Measurements from ENCODE around the gene MIPOL1.

Gene MIPOL1

GRCh38 chr14:37490607-37491006, 292.9 kb downstream of the MIPOL1 start:
- no peak for TF ChIP-seq CTCF (IDR thresholded peaks at IDR 0.05; ENCODE audit: insufficient read depth, low read length, poor library complexity, severe bottlenecking)
- H3K27me3 ChIP-seq (replicated peaks; ENCODE audit: control insufficient read depth, insufficient read depth, low read length): no peaks in the 10 kb centered on the region
- no peak for DNase-seq (ENCODE audit: extremely low read depth, insufficient read length)
- H3K36me3 ChIP-seq (ENCODE audit: control insufficient read depth, insufficient read depth, low read length): no peaks in the 10 kb centered on the region
- no peak overlapping the region for H3K4me3 ChIP-seq (replicated peaks; ENCODE audit: low read depth, low read length)

- no peak overlapping the region for H3K4me3 ChIP-seq (replicated peaks; ENCODE audit: low read depth, low read length)
- no peak for TF ChIP-seq CTCF (IDR thresholded peaks at IDR 0.05; ENCODE audit: insufficient read depth, low read length, poor library complexity, severe bottlenecking)
- H3K36me3 ChIP-seq (ENCODE audit: control insufficient read depth, insufficient read depth, low read length): no peaks in the 10 kb centered on the region
- no peak for DNase-seq (ENCODE audit: extremely low read depth, insufficient read length)
- no peaks in the 10 kb centered on the region for H3K27me3 ChIP-seq (replicated peaks; ENCODE audit: control insufficient read depth, insufficient read depth, low read length)
Observed at GRCh38 chr14:37491076-37491475, 293.3 kb downstream of the MIPOL1 start.

- no peak overlapping the region for H3K4me3 ChIP-seq (replicated peaks; ENCODE audit: low read depth, low read length)
- TF ChIP-seq CTCF (IDR thresholded peaks at IDR 0.05; ENCODE audit: insufficient read depth, low read length, poor library complexity, severe bottlenecking): no peak
- no peaks in the 10 kb centered on the region for H3K36me3 ChIP-seq (ENCODE audit: control insufficient read depth, insufficient read depth, low read length)
- no peaks in the 10 kb centered on the region for H3K27me3 ChIP-seq (replicated peaks; ENCODE audit: control insufficient read depth, insufficient read depth, low read length)
- DNase-seq (ENCODE audit: extremely low read depth, insufficient read length): no peak
Observed at GRCh38 chr14:37493606-37494005, 295.9 kb downstream of the MIPOL1 start.

GRCh38 chr14:37497422-37497821, 299.7 kb downstream of the MIPOL1 start:
- no peak for DNase-seq (ENCODE audit: extremely low read depth, insufficient read length)
- no peak for TF ChIP-seq CTCF (IDR thresholded peaks at IDR 0.05; ENCODE audit: insufficient read depth, low read length, poor library complexity, severe bottlenecking)
- Histone ChIP-seq H3K27me3 (replicated peaks; ENCODE audit: control insufficient read depth, insufficient read depth, low read length) (no peaks in the 10 kb centered on the region), H3K4me3 (replicated peaks; ENCODE audit: low read depth, low read length) (no peak overlapping the region), H3K36me3 (ENCODE audit: control insufficient read depth, insufficient read depth, low read length) (no peaks in the 10 kb centered on the region)

- no peak for TF ChIP-seq CTCF (IDR thresholded peaks at IDR 0.05; ENCODE audit: insufficient read depth, low read length, poor library complexity, severe bottlenecking)
- Histone ChIP-seq H3K4me3 (replicated peaks; ENCODE audit: low read depth, low read length) (no peak overlapping the region), H3K27me3 (replicated peaks; ENCODE audit: control insufficient read depth, insufficient read depth, low read length) (no peaks in the 10 kb centered on the region), H3K36me3 (ENCODE audit: control insufficient read depth, insufficient read depth, low read length) (no peaks in the 10 kb centered on the region)
- no peak for DNase-seq (ENCODE audit: extremely low read depth, insufficient read length)
Observed at GRCh38 chr14:37501877-37502276, 304.1 kb downstream of the MIPOL1 start.

- Histone ChIP-seq H3K4me3 (replicated peaks; ENCODE audit: low read depth, low read length) (no peak overlapping the region), H3K27me3 (replicated peaks; ENCODE audit: control insufficient read depth, insufficient read depth, low read length) (no peaks in the 10 kb centered on the region), H3K36me3 (ENCODE audit: control insufficient read depth, insufficient read depth, low read length) (no peaks in the 10 kb centered on the region)
- no peak for TF ChIP-seq CTCF (IDR thresholded peaks at IDR 0.05; ENCODE audit: insufficient read depth, low read length, poor library complexity, severe bottlenecking)
- no peak for DNase-seq (ENCODE audit: extremely low read depth, insufficient read length)
Observed at GRCh38 chr14:37508503-37508902, 310.8 kb downstream of the MIPOL1 start.
